ENCODE data around the gene DOK7. TPM values are rescaled to one million over a fixed set of nuclear protein-coding genes. Genes with fewer than 3 reads are reported as not detected.
"Not testable (repeated sequence)": the region's sequence is repeated elsewhere in the genome, so short reads cannot be mapped to it uniquely, and the experiment has no call there.

DOK7 gene
- total RNA-seq, 2 donors from 2014 or later, result not detected

DNA sequence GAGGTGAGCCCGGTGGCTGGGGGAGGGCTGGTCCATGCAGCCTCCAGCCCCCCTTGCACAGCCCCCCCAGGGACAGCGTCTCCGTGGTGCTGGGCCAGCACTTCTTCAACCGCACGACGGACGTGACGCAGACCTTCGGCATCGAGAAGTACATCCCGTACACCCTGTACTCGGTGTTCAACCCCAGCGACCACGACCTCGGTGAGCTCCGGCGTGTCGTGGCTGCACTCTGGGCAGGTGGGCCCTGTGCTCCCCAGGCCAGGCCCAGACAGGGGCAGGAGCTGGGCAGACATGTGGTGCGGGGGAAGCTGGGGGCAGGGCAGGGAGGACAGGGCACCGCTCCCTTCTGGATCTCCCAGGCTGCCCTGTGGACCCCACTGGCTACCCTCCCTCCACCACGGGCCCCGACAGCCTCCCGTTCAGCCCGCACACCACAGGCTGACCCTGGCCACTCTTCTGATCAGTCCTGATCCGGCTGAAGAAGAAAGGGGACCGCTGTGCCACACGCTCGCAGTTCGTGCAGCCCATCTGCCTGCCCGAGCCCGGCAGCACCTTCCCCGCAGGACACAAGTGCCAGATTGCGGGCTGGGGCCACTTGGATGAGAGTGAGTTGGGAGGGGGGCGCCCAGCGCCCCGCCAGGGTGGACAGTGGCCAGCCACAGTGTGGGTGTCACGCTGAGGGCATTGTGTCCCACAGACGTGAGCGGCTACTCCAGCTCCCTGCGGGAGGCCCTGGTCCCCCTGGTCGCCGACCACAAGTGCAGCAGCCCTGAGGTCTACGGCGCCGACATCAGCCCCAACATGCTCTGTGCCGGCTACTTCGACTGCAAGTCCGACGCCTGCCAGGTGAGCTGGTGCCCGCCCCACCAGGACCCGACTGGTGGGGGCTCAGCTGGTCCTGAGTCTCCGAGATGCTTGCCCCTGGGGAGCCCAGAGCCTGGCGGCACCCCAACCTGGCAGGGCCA, 15.4 kb upstream of the DOK7 start:
- Mint-ChIP-seq H3K9me3 (no peaks in the 10 kb centered on the region), H3K27ac (no peak overlapping the region), H3K36me3 (no peaks in the 10 kb centered on the region)
- DNase-seq (ENCODE audit: low spot score in 2 of 2), result no peak
- ATAC-seq, result no peak

DNA sequence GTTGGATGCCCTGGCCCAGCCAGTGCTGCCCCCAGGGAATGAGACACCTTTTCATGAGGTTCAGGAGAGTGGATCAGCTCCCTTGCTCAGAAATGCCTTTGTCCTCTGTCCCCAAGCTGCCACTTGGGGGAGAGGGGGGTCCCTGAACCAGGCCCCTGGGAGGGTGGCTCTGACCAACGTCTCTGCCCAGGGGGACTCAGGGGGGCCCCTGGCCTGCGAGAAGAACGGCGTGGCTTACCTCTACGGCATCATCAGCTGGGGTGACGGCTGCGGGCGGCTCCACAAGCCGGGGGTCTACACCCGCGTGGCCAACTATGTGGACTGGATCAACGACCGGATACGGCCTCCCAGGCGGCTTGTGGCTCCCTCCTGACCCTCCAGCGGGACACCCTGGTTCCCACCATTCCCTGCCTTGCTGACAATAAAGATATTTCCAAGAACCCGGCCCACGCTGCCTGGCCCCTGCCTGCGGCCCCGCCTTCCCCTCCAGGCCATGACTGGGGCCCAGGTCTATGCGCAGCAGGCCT, 14.0 kb upstream of the DOK7 start:
- no peaks in the 10 kb centered on the region for H3K9me3 Mint-ChIP-seq
- DNase-seq (ENCODE audit: low spot score in 2 of 2), result no peak
- ATAC-seq, result no peak
- H3K27ac Mint-ChIP-seq, result peak overlapping the region in 1 of 2 donors; percentile 22
- no peaks in the 10 kb centered on the region for H3K36me3 Mint-ChIP-seq

DNA sequence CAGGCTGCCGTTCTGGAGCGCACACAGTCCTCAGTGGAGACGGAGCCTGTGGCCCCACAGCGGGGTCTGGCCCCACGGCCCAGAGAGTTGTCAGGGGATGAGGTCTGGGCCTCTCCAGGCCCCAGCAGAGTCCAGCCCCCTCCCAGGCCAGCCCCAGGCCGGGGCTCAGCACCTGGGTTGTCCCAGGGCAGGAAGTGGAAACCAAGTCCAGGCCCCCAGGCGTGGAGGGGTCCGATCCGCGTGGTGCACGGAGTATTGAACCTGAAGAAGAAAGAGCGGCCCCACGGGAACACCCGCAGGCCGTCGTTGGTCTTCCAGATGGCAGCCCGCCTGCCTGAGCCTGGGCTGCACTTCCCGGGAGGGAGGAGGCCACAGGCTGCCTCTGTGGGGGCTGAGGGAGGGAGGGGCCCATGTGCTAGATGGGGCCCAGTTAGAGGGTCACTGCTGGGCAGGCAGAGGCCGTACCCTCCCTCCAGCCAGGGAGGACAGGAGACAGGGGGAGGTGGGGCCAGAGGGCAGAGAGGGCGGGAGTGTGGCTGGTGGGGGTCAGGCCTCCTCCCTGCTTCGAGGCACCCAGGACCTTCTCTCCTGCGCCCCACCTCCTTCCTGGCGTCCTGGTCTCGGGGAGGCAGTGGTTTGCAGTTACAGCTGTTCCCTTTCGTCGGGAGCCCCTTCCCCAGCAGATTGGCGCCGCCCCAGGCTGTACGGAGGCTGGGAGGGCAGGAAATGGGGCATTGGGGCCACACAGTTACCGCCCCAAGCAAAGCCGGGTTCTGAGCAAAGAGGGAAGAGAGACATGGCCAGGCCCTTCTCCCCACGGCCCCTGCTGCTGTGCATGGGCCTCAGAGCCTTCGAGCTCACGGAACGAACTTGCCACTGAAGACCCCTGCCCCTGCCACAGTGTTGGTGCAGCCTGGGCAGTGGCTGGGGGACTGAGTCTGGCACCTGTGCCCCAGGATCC, 13.3 kb upstream of the DOK7 start:
- no peak for DNase-seq (ENCODE audit: low spot score in 2 of 2)
- Mint-ChIP-seq H3K9me3 (peaks cover 0 to 1% of the 10 kb centered on the region in 2 donors), H3K27ac (no peak overlapping the region), H3K36me3 (no peaks in the 10 kb centered on the region)
- ATAC-seq, result no peak

DNA sequence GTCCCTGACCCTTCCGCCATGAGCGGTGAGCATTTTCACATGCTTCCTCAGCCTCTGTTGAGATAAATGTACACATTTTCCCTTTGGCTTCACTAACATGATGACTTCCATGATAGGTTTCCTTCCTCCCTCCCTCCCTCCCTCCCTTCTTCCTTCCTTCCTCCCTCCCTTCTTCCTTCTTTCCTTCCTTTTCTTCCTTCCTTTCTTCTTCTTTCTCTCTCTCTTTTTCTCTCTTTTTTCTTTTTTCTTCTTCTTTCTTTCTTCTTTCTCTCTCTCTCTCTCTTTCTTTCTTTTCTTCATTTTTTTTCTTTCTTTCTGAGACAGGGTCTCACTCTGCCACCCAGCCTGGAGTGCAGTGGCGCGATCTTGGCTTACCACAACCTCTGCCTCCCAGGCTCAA, 12.5 kb upstream of the DOK7 start:
- Mint-ChIP-seq H3K36me3 (peaks cover 0 to 4% of the 10 kb centered on the region in 2 donors), H3K27ac (no peak overlapping the region), H3K9me3 (peaks cover 5 to 9% of the 10 kb centered on the region in 2 donors)
- DNase-seq (ENCODE audit: low spot score in 2 of 2) (no peak), ATAC-seq (no peak)

DNA sequence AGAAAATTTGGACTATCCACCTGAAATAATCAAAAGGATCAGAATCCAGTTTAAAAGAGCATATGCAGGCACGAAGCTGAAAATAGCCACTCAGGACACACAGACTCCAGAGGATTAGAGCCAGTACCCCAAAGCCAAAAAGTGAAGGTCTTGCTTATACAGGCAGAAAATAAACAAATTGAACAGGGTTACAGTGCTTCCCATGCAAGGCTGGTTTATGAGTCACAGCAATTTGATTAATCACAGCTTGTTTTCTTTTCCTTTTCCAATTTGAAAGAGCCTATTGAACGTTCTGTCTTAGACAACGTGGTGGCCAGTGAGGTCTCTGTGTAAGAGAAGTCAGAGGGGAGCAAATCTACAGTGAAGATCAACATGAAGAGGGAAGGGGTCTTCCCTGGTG, 11.2 kb upstream of the DOK7 start:
- ATAC-seq, result no peak
- peaks cover 0 to 7% of the 10 kb centered on the region in 2 donors for H3K36me3 Mint-ChIP-seq
- H3K9me3 Mint-ChIP-seq, result peaks cover 6 to 11% of the 10 kb centered on the region in 2 donors
- no peak overlapping the region for H3K27ac Mint-ChIP-seq
- no peak for DNase-seq (ENCODE audit: low spot score in 2 of 2)

DNA sequence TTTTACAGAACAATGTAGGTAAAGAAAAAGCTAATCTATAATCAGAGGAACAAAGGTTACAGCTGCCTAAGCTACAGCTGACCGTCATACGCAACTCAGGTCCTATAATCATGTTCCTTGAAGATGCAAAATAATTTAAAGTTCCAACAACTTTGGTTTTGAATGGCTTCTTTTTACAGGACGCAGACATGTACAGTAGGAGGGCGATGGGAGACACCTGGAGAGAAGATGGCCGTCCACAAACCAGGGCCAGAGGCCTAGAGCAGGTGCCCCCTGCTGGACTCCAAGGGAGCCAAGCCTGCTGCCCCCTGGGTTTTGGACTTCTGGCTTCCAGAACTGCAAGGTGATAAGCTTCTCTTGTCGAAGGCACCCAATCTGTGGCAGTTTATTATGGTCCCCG, 10.7 kb upstream of the DOK7 start:
- H3K27ac Mint-ChIP-seq, result no peak overlapping the region
- ATAC-seq (no peak), DNase-seq (ENCODE audit: low spot score in 2 of 2) (no peak)
- peaks cover 0 to 7% of the 10 kb centered on the region in 2 donors for H3K36me3 Mint-ChIP-seq
- peaks cover 6 to 11% of the 10 kb centered on the region in 2 donors for H3K9me3 Mint-ChIP-seq

DNA sequence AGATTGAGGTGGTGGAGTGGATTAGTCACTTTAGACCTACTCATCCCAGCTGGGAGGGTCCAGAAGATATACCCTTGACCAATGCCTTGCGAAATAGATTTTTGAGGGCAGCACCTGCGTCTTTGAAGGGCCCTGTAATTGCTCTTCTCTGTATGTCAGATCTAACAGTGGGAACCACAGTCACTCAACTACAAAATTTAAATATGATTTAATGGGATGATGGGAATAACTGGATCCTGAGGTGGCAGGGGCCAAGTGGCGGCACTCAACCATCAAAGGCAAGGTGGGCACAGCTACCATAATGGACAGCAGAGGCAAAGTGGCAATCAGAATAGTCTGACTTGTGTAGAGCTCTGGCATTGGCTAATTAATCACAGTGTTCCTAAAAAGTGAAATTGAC, 7.5 kb upstream of the DOK7 start:
- not testable (repeated sequence) for H3K27ac Mint-ChIP-seq; H3K36me3 Mint-ChIP-seq; DNase-seq (ENCODE audit: low spot score in 2 of 2); ATAC-seq
- peaks cover 6 to 11% of the 10 kb centered on the region in 2 donors for H3K9me3 Mint-ChIP-seq

DNA sequence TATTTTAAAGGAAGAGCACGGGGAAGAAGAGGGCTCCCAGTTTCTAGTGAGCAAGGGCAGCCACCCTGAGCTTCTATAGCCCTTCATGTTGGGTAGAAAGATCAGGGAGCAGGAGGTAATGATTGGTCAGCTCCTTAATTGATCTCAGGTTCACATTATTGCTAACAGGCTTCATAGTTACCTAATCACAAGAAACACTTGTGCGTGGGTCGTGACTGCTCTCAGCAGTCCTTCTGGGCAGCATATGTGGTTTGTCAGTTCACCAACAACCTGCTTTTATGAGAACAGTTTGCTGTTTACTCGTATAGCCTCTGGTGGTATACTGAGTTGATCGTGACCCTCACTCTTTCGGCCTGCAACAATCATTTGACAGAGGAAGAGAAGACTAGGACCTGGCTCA, 4.7 kb upstream of the DOK7 start:
- H3K9me3 Mint-ChIP-seq, result peaks cover 6 to 11% of the 10 kb centered on the region in 2 donors
- ATAC-seq (no peak), DNase-seq (ENCODE audit: low spot score in 2 of 2) (no peak)
- no peak overlapping the region for H3K27ac Mint-ChIP-seq
- H3K36me3 Mint-ChIP-seq, result peaks cover 0 to 7% of the 10 kb centered on the region in 2 donors

DNA sequence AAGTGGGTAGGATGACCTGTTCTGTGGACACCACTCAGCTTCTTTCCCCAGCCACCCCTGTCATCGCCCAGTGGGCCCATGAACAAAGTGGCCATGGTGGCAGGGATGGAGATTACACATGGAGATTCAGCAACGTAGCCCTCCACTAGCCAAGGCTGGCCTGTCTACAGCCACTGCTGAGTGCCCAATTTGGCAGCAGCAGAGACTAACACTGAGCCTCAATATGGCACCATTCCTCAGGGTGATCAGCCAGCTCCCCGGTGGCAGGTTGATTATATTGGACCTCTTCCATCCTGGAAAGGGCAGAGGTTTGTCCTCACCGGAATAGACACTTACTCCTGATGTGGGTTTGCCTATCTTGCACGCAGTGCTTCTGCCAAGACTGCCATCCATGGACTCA, 4.0 kb upstream of the DOK7 start:
- H3K9me3 Mint-ChIP-seq, result peaks cover 6 to 11% of the 10 kb centered on the region in 2 donors
- DNase-seq (ENCODE audit: low spot score in 2 of 2); H3K36me3 Mint-ChIP-seq; ATAC-seq; H3K27ac Mint-ChIP-seq: not testable (repeated sequence)

DNA sequence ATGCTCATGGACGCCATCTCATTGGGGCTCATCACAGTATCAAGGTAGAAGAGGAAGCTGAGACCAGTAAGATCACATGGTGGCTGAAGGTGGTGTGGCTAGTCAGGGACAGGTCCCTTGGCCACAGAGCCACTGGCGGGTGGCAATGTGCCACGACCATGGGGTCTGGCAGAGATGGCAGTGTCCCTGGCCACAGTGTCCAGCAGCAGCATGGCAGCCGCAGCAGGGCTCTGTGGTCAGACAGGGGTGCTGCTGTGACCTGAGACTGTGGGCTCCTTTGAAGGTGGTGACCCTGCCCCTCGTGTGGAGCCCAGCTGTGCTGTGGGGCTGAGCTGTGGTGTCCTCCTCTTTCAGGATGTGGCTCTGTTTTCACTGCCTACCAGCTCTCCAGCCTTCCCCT, 2.2 kb upstream of the DOK7 start:
- no peak for ATAC-seq
- Mint-ChIP-seq H3K27ac (no peak overlapping the region), H3K36me3 (no peaks in the 10 kb centered on the region)

DNA sequence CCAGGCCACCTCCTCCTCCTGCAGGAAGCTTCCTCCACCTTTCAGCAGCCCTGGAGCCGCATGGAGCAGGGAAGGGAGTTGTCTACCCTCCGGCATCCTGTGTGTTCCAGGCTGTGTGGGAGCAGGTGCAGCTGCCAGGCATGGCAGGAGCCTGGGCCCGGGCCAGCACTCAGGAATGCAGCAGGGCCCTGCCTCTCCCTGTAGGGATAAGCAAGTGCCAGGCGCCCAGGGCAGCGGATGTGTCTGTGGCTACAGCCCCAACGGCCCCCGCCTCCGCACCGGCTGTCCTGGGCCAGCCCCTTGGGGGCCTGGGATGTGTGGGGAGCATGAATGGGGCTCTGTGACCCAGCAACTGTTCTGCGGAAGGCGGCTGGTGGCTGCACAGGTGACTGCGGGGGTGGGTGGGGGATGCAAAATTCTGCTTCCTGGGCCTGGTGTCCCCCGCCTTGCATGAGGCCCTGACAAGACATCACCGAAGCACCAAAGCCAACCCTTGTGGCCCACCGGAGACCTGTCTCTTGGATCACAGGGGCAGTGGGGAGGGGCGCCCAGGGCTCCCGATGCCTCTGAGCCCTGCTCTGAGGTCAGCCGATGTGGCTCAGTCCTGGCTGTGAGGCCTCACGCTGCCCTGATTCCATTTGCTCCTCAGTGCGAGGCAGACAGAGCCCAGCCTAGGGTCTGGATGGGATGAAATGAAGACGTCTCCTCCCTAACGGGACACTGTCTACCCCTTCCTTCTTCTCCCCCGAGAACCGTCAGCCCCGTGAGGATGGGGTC, 1.4 kb upstream of the DOK7 start:
- no peaks in the 10 kb centered on the region for H3K36me3 Mint-ChIP-seq
- no peak for ATAC-seq
- no peak overlapping the region for H3K27ac Mint-ChIP-seq
- no peaks in the 10 kb centered on the region for H3K9me3 Mint-ChIP-seq
- DNase-seq (ENCODE audit: low spot score in 2 of 2), result no peak

More for the DNA sequence above, 2.2 kb upstream of the DOK7 start:
- DNase-seq (ENCODE audit: low spot score in 2 of 2), result no peak
- H3K9me3 Mint-ChIP-seq, result no peaks in the 10 kb centered on the region

DNA sequence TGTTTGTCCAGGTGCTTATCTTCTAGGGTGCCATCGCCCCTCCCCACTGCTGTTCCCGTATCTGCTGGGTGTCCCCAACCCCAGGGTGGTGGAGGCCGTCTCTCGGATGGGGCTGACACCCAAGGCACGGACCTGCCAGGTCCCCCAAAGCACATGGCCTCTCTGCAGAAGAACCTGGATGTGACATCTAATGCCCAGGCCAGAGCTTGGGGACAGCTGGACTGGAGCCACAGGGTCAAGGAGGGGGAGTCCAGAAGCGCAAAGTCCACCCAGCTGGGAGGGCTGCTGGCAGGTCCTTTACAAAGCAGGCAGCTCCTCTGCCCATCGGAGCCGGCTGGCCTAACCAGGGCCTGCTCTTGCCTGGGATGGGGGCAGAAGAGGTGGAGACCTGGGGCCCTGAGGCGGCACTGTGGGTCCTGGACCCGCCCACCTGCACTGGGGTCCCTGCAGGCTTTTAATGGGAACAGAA, 751 bp upstream of the DOK7 start:
- Mint-ChIP-seq H3K9me3 (no peaks in the 10 kb centered on the region), H3K27ac (no peak overlapping the region), H3K36me3 (no peaks in the 10 kb centered on the region)
- ATAC-seq (no peak), DNase-seq (ENCODE audit: low spot score in 2 of 2) (no peak)

DNA sequence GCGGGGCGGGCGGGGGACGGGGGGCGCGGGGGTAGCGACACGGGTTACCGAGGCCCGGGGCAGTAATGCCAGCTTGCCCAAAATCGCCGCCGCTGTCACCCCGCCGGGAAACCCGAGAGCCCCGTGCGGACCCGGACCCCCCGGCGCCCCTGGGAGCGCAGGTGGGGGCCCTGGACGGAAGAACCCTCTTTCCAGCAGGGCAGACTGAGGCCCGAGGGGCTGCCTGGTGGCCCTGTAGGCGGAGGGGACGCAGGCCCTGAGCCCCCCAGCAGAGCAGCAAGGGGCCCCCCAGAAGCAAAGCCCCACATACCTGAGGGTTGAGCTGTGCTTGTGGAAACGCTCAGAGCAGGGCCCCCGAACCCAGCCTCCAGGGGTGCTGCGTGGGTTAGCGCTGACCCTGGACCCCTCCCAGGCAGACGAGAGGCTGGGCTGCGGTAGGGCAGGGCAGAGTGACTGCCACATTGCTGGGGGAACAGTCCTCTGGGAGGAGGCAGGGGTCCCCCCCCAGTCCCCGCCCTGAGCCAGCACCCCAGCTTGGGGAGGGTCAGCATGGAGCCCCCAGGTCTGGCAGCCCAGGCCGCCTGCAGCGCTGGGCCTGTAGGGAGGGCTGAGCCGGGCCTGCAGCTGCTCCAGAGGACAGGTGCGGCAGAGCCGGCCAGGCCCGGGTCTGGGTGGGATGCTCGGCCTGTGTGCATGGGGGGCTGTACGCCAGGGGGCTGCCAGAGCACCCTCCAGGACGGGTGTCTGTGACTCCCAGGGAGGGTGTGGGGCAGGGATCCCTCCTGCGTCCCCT, 646 bp downstream of the DOK7 start:
- DNase-seq (ENCODE audit: low spot score in 2 of 2), result no peak
- no peak overlapping the region for H3K27ac Mint-ChIP-seq
- H3K36me3 Mint-ChIP-seq, result no peaks in the 10 kb centered on the region
- no peak for ATAC-seq
- H3K9me3 Mint-ChIP-seq, result no peaks in the 10 kb centered on the region

DNA sequence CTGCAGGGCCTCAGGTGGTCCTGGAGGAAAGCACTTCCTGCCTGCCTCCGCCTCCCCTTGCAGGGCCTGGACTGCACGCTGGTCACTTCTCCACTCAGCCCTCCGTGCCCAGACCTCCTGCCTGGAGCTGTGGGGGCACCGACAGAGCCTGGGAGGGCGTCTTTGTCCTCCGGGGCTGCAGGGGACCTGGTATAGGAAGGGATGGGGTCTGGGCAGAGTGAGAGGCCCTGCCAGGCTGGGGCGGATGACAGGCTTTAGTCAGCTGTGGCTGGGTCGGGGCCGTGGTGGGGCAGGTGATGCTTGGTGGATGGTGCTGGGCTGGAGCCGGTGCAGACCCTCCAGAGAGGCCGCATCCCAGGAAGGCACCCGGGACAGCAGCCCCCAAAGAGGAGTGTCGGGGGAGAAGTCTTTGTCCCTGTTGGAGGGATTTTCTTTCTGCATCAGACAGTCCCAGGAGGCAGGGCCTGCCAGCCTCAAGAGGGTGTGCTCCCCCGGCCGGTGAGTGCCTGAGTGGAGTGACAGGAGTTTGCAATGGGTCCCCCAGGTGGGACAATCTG, 1.3 kb downstream of the DOK7 start:
- DNase-seq (ENCODE audit: low spot score in 2 of 2), result no peak
- H3K9me3 Mint-ChIP-seq, result no peaks in the 10 kb centered on the region

More for the DNA sequence above, 1.3 kb downstream of the DOK7 start:
- ATAC-seq, result peak in 1 of 2 donors; percentile 22
- no peak overlapping the region for H3K27ac Mint-ChIP-seq
- H3K36me3 Mint-ChIP-seq, result no peaks in the 10 kb centered on the region

Measured in activated naive CD4-positive, alpha-beta T cell treated with anti-CD3 and anti-CD28 coated beads, Interleukin-2, amount 50 U/mL, for 72 hours (primary cell).